Left forelimb (tissue), 1 donor: Measurements from ENCODE around the gene TMPRSS5.
"Not testable (repeated sequence)": the region's sequence is repeated elsewhere in the genome, so short reads cannot be mapped to it uniquely, and the experiment has no call there.

Source experiments
- DNase-seq: peaks from one replicate; pipeline ENCODE4 v3.0.0-alpha.2; 2018; ENCODE audit warnings: low spot score

The TMPRSS5 gene

DNA sequence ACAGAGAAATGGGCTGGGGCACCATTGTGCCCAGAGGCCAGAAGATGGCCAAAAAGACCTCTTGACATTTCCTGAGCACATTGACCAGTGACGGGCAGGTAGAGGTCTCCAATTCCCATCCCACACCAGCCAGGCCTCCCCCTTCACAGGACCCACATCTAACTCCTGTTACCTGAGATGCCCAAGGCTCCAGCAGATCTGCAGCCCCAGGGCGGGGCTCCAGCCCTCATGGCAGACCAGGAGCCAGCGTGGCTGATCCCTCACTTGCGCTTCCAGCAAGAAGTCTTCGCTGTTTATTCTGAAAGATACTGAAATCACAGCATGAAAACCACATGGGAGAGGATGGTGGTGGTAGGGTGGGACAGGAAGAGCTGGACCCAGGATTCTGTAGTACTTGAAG lies 9.0 kb downstream of the TMPRSS5 start:
- peak; percentile 54 for DNase-seq

DNA sequence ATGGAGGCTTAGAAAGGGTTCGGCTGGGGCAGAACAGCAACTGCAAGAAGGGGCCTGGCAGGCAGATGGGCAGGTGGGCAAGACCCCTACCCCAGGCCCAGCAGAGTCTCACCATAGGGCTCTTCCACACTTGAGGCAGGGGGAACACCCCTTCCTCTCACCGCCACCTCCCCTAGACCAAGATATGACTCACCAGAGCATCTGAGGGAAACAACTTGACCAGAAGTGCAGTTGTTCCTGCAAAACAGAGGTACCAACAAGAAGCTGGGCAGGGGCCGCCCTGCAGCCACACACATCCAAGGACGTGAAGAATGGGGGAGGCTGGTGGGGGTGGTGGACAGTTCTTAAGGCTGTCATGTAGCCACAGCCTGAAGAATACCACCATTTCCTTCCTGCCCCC lies 10.9 kb downstream of the TMPRSS5 start:
- DNase-seq = no peak

DNA sequence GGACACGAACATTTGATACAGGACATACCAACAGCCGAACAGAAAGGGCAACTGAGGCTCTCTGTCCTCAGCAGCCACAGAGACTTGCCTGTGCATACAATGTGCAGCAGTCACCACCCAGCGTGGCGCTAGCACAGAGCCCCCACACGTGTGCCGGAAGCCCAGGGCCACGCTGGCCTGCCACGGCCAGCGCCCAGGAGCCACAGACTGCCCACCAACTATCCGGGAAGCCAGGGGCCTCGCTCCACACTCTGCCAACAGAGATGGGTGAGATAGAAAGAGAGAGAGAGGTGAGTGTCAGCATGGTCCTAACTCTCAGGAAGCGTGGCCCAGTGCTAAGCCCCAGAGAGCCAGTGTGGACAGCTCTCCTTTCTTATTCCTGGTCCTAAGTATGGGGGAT lies 11.7 kb downstream of the TMPRSS5 start:
- no peak for DNase-seq

DNA sequence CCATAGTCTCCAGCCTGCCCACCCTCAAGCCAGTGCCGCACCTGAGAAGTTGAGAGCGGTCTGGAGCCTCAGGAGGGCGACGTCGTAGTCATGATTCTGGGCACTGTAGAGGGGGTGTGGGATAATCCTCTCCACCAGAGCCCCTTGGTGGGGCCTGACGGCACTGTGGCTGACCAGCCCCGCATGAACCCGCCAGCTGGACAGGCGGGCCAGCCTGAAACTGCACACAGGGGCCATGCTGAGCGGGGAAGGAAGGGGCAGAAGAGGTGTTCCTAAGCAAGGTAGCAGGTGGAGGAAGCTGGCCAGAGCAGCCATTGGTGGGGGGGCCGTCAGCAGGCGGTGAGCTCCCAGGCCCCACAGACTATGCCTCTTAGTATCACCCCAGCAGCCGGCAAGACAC lies 13.1 kb downstream of the TMPRSS5 start:
- DNase-seq = no peak

DNA sequence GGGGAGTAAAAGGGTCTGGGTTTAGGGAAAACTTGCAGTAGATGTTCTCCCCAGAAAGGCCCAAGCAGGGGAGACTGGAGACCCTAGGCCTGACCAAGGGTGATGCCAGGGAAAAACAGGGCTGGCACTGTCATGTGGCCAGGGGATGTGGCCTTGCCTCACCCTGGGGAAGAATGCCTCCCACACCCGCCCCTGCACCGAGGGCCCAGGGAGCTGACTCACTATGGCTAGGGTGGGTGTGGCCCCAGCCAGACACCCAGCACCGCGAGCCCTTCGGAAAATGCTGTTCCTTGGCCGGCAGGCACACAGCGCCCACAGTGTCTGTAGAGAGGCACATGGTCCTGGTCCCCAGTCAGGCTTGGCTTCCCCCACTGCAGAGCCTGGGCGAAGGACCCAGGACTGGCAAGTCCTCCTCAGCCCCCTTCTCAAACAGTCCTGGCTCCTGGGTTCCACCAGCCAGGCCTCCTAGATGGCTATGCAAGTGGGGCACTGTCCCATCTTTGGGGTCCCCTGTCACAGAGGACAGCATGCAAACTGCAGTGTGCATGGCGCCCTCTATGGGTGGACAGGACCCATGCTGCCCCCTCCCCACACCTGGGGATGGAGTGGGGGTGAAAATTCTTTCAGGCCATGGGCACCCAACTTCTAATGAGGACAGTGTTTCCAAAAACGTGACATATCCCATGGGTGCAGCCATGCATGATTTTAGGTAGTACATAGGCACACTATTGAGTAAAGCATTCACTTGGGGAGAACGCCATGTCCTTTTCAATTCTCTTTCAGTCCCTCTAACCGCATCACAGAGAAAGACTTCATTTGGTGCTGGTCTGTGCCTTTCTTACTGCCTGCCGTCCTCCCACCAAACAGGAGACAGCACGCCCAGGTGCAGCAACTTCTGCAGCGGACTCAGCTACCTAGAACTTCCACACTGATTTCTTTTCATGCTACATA lies 15.2 kb downstream of the TMPRSS5 start:
- DNase-seq = no peak

DNA sequence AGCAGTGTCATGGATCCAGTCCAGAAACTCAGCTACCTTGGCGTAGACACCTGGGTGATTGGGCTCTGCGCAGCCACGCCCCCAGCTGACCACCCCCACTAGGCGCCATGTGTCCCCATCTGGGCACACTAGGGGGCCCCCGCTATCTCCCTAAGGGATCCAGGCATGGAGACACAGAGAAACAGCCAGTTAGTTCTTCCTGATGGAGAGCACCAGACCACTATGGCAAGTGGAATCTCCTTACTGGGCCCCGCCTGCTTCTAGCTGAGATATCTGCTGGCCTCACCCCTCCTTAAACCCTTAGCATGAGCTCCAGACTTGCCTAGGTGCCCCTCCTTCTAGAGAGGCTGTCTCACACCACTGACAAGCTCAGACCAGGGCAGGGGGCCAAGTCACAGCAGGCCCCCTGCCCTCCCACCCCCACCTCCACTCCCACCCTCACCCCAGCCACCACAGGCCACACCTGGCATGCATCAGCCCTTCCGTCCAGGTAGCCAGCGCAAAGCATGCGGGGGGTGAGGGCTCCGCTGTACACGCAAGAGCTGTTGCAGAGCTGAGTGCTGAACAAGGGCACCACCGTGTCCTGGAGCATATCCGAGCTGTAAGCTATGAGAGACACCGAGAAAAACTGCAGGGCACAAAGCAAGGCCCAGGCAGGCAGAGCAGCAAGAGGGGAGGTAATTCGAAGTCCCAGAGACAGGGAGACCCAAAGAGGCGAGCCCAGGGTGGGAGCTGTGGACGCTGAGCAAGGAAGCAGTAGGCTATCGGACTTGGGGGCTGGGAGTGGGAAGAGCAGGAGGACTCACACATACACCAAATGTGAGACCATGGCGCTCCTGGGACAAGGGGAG lies 16.1 kb downstream of the TMPRSS5 start:
- DNase-seq = no peak

DNA sequence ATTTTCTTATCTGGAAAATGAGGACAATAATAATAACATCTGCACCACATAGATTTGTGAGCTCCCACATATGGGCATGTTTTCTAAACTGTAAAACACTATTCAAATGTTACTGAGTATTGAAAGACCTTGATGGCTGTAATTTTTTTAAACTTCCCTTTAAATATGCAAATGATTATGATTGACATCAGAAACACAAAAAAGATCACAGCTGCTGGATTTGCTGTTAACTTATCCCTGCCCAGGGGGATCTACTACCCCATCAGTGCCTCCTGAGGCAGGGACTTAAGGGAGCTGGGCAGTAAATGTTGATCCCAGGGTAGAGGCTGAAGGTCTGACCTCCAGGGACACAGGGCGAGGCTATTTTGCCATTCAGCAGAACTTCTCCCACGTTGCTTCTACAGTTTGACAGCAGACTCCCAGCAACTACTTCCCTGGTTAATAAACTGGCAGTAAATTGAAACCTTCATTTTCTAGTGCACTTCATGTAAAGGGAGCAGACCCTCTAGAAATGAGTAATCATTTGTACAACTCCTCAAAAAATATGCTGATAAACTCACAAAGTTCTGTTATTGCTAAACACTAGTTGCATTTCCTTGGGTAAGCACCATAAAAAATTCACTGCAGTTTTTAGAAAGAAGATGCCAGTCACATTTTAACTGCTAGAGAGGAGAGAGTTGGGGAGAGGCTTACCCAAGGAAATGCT lies 20.3 kb downstream of the TMPRSS5 start:
- DNase-seq = no peak

DNA sequence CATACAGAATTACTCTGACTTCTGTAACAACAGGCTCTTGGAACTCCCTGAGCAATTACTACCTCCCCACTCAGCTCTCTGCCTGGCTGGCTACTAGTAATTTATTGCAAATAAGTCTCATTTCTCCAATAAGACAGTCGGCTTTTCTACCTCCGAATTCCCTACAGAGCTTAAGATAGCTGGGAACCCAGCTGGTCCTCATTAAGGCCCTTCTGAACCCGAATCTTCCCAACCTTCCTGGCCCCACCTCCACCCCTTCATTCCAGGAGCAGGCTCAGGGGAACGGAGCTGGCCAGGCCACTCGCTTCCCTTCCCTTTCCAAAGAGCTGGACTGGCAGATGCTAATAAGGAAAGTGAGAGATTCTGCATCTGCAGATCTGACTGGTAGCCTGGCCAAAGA lies 21.6 kb downstream of the TMPRSS5 start:
- no peak for DNase-seq

DNA sequence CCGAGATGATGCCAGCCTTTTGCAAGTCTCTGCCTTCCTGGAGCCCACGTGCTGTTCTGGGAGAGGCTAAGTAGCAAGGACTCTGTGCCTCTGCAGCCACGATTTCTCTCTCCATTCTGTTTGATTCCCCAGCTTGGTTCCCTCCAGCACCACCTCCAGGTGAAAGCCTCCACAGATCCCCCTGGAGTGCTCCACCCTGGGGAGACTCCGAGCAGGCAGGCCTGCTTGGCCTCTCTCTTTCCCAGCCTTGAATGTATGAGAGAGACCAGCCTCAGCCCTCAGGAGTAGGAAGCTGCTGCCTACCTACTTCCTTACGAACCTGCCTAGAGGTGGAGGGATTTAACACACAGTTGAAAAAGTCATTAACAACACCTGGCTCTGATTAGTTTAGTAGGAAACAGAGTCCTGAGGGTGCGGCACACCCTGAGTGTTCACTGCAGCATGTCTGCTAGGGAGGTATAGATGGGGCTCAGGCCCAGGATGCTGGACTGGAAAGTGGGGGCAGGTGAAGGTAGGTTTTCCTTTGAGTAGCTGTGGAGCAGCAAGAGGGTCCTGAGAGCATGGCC lies 22.5 kb downstream of the TMPRSS5 start:
- no peak for DNase-seq

DNA sequence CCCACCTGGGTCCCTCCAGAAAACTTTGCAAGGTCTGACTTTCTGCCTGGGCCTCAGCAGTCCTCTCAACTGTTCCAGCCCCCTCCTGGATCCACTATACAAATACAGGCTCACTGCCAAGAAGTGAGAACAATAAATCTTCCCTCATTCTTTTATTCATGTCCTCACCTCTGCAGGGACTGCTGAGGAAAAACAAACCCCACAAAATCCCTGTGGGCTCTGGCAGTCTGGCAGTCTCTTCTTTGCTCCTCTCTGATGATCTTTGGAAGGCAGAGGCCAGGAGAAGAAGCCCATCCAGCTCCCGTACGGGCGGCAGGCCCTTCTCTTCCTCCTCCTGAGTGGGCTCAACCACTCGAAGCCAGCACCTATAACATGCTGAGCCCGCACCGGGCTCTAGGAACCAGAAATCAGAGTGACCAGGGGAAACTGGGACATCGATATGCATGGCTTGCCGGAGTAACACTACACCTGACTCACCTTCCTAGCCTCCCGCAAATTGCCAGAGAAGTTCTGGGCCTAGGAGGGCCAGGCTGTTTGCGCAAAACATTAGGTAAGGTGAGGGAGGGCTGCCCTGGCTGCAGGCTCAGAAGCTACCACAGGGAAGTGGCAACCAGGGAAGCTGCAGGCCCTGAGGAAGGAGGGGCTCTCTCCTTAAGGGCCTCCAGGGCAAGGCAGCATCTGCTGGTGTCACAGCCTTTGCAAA lies 24.2 kb downstream of the TMPRSS5 start:
- DNase-seq = no peak

DNA sequence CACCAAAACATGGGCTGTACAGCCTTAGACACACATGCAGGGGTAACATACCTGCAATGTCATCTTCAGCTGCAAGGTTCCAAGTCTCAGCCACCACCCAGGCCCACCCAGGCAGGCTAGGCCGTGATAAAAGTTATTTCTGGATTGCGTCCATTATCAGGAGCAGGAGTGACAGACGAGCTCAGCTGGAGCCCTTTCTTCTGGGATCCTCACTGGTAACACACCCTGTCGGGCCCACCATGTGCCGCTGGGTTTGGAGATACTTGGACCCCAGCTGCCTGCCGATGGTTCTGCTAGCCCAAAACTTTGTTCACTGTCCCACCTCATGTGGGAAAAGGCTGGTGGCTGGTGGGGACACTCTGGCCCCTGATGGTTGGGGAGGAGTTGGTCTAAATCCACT lies 24.8 kb downstream of the TMPRSS5 start:
- DNase-seq = no peak

DNA sequence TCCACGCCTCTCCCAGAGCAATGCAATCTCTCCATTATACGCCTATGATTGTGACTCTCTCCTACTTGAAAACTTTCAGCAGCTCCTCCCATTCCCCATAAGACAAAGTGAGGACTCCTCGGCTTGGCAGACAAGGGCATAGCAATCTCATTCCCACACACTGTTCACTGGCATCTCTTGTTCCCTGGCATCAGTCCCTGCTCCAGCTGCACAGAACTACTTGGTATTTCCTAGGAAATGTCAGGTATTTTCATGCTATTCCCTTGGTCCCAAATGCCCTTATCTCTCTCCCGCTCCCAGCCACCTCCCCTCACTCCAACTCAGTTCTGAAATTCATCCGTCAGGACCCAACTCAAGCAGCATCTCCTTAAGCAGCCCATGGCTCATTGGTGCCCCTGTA lies 28.4 kb downstream of the TMPRSS5 start:
- DNase-seq = no peak

DNA sequence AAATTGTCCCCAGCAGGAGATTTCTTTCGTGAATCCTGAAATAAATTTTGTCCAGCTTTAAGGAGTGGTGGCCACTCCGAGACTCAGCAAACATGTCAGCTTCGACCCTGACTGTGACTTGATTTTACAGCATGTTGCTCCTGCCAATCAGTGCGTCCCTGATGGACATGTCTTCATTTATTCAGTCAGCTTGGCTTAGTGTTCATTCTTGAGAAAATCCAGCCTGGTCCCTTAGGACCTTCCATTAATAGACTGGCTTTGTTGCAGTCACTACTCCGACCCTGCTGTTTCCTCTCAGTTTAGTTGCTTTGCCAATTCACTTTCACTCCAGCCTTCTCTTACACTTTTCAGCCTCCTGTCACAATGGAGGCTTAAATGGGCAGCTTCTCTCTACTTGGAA lies 30.5 kb downstream of the TMPRSS5 start:
- no peak for DNase-seq

DNA sequence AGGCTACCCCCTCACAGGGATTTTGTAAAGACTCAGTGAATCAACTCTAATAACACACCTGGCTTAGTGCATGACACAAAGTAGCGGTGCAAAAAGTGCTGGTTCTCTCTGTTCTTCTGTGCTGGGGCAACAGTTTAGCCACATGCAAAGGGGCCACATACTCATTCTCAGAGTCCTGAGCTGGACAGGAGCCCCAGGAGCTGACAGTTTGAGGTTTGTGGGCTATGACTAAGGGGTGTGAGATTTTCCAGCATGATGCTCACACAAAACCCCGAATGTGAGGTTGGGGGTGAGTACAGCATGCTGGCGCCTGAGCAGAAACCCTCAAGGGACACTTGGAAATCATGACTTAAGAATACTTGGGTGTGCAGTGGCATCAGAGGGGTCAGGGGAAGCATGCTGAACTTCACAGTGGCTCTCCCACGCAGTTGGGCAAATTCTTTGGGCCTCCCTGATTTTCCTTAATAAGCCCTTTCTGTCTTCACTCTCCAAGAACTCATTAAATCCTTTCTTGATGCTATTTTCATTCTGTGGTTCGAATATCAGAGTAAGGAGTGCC lies 31.0 kb downstream of the TMPRSS5 start:
- no peak for DNase-seq

DNA sequence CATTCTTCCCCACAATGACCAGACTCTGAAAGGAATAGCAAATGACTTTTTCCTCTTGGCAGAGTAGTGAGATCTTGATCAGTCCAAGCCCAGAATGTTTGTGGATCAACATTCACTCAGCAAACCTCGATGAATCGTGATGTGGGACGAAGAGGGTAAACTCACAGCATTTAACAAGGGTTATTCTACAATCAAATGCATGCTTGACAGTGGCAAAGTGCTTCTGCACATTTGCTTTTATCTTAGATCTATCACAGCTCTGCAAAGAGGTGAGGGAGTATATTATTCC lies 31.8 kb downstream of the TMPRSS5 start:
- no peak for DNase-seq

DNA sequence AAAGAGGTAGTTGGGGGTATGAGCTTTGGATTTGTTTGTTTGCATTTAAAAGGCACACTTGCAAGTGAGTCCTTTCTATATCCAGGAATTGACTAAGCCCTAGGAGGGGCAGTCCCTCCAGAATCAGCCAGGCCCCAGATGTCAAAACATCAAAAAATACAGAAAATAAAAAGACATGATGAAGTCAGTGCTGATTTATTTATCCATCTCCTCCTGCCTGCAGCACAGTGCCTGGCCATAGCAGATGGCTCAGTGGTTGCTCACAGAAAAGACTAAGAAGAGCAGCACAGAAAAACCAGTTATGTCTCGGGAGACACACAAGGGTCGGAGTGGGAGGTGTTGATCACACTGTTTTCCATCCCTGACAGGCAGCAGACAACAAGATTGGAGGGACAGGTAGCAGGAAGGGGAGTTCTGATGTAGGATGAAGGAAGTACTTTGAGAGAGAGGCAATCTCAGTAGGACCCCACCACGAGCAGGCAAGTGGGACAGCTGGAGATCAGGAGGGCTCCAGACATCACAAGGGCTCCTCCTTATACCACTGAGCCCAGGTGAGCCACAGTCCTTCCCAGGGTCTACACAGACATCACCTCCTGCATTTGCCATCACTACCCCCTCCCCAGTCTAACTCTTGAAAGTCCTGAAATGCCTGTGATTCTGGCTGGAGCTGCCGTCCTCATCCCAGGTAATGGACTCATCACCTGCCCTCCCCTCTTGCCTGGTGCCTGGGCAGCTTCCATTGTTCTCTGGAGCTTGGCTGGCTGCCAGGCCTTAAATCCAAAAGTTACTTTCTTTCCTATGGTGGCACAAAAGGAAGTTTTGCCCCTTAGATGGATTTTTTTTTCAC lies 32.3 kb downstream of the TMPRSS5 start:
- DNase-seq = no peak

DNA sequence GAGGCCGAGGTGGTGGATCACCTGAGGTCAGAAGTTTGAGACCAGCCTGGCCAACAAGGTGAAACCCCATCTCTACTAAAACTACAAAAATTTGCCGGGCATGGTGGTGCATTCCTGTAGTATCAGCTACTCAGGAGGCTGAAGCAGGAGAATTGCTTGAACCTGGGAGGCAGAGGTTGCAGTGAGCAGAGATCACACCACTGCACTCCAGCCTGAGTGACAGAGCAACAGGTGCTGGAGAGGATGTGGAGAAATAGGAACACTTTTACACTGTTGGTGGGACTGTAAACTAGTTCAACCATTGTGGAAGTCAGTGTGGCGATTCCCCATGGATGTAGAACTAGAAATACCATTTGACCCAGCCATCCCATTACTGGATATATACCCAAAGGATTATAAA lies 34.2 kb downstream of the TMPRSS5 start:
- not testable (repeated sequence) for DNase-seq

DNA sequence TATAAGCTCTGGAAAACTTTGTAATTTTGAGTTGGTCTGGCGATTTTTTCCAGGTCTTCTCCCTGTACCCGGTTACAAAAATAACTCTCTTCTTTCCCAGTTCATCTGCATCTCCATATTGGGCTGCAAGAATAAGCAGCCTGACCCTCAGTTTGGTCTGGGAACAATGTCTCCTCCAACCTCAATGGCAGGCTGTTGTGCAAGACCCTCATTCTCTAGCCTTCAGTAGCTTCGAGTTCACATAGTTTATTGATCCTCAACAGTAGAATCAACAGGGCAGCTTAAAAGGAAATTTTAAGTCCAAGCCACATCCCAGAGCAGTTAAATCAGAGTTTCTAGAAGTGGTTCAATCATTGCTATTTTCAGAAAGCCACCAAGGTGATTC lies 35.3 kb downstream of the TMPRSS5 start:
- DNase-seq = no peak

DNA sequence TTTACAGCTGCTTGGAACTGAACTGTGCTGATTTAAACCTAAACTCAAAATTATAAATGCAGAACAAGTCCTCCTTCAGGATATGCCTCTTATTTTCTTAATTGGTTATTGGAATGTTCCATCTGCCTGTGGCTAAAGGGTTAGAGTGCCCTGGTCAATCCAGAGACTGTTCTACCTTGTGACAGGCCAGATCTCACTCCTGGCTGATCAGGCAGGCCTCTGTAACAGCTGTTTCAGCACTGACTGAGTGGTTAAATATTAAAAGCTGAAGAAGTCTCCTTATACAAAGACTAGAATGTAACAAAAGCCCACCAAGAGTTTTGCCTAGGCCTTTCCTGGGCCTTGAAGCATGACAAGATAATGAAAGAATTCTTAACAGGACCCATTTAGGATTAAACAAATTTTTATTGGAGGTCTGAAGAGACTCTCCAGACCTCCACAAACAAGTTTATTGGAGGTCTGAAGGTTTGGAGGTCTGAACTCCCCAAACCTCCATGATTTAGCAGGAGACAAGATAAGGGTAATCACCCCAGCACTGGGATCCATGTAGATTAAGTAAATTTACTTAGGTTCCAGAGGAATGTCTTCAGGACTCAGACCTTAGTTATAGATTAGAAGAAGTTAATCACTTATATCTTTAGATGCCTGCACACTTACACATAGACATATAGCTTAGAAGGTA lies 35.8 kb downstream of the TMPRSS5 start:
- DNase-seq = no peak

DNA sequence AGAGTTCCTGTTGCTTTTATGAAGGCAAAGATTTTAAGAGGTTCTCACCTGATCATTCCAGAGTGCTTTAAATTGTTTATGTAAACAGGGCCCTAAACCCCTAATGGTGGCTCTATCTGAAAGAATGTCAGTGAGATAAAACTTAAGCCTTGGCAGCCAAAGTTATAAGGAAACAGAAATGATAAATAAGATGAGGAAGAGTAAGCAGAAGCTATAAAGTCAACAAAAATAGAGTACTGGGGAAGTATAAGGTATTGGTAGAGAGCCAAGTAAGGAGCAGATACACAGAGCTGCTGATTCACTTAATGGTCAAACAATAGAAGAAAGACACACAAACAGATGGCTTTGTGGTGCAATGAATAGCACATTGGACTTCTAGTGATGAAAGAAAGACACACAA lies 37.9 kb downstream of the TMPRSS5 start:
- no peak for DNase-seq
